Panc1 (cell line): ENCODE measurements around the gene TLR6. TPM values are rescaled to one million over a fixed set of nuclear protein-coding genes. Genes with fewer than 3 reads are reported as not detected.
A peak's percentile ranks its signal among the peaks of the same experiment; 100 is the strongest.

Source experiments
- ATAC-seq: fragments of 200-7000 bp; cut with Tn5 transposase; 2 replicates; pipeline ENCODE4 v1.9.1; 2020; ENCODE audit warnings: mild to moderate bottlenecking, moderate library complexity
- BruUV-seq: library from RNA; stranded (reverse); fragments of 400-500 nt; replicated peaks from 2 replicates; lab custom pipeline; 2021; lab: Mats Ljungman, UMichigan
- CTCF ChIA-PET: fragments of 300-600 bp; sonication (Branson Sonifier 250); formaldehyde crosslinking; loops from one replicate; lab custom pipeline; 2022; ENCODE audit warnings: antibody characterized with exemption; lab: Charles Lee
- POLR2A ChIA-PET: fragments of 300-600 bp; sonication (Branson Sonifier 250); formaldehyde crosslinking; loops from one replicate; lab custom pipeline; 2022; ENCODE audit warnings: antibody characterized with exemption; lab: Charles Lee
- DNase-seq: peaks from one replicate; pipeline ENCODE4 v3.0.0-alpha.2; 2010; ENCODE audit warnings: low read depth, low spot score
- H3K27ac ChIP-seq: 2 replicates; pipeline ENCODE4 v1.5.1; 2011; ENCODE audit warnings: mild to moderate bottlenecking, low read length, inconsistent platforms
- H3K27me3 ChIP-seq: fragments of 200-500 bp; sonication (Bioruptor generic); 2 replicates; pipeline ENCODE4 v1.6.0; 2014; ENCODE audit warnings: low read length, inconsistent platforms; ENCODE audit not compliant: control insufficient read depth, insufficient read depth
- H3K36me3 ChIP-seq: fragments of 200-500 bp; sonication (Bioruptor generic); 2 replicates; pipeline ENCODE4 v1.5.1; 2014; ENCODE audit warnings: inconsistent platforms, mild to moderate bottlenecking, low read length, moderate library complexity; ENCODE audit not compliant: control insufficient read depth, insufficient read depth
- H3K4me1 ChIP-seq: 2 replicates; pipeline ENCODE4 v1.5.1; 2011; ENCODE audit warnings: inconsistent platforms, mild to moderate bottlenecking, low read length, moderate library complexity; ENCODE audit not compliant: control insufficient read depth, insufficient read depth
- H3K4me3 ChIP-seq, 2 experiments: 2 replicates each; pipeline ENCODE4 v1.5.1; 2011 to 2012; ENCODE audit warnings: low read depth in 2 of 2, low read length in 2 of 2, mild to moderate bottlenecking in 2 of 2, inconsistent platforms in 1 of 2, moderate library complexity in 1 of 2
- H3K9me3 ChIP-seq: fragments of 200-500 bp; sonication (Bioruptor generic); 2 replicates; pipeline ENCODE4 v1.5.1; 2014; ENCODE audit warnings: low read depth, mild to moderate bottlenecking, inconsistent platforms, low read length, moderate library complexity; ENCODE audit not compliant: control insufficient read depth, insufficient read depth
- CTCF ChIP-seq: fragments of 450-650 bp; IDR thresholded peaks from 2 replicates; pipeline ENCODE4 v1.5.1; 2017; ENCODE audit warnings: mild to moderate bottlenecking
- POLR2AphosphoS5 ChIP-seq: IDR thresholded peaks from 2 replicates; pipeline ENCODE4 v1.6.1; 2012; ENCODE audit warnings: mild to moderate bottlenecking, low read depth, low read length, moderate library complexity
- REST ChIP-seq, 2 experiments: IDR thresholded peaks; 2 replicates each; pipeline ENCODE4 v1.6.1; 2011 to 2012; ENCODE audit warnings: low read depth in 2 of 2, control low read depth in 1 of 2, low read length in 1 of 2, mild to moderate bottlenecking in 1 of 2, moderate library complexity in 1 of 2; ENCODE audit not compliant: insufficient read depth in 1 of 2
- SIN3A ChIP-seq: IDR thresholded peaks from 2 replicates; pipeline ENCODE4 v1.6.1; 2012; ENCODE audit warnings: low read depth, mild to moderate bottlenecking, low read length, moderate library complexity, borderline replicate concordance; ENCODE audit not compliant: insufficient read depth
- TCF7L2 ChIP-seq: IDR thresholded peaks from 2 replicates; pipeline ENCODE4 v1.6.1; 2011; ENCODE audit warnings: mild to moderate bottlenecking, low read depth, low read length, inconsistent platforms
- in situ Hi-C: cut with HindIII; loops from 2 replicates; pipeline ENCODE4 v1.10.0; 2016; ENCODE audit warnings: low sequenced_read_pairs, low pct_unique_long_range_greater_than_20kb
- intact Hi-C: fragments of 100-400 bp; cut with micrococcal nuclease; formaldehyde crosslinking; loops from one replicate; pipeline ENCODE4 v1.10.0; 2022; ENCODE audit not compliant: unreplicated experiment
- total RNA-seq: library from RNA; stranded (reverse); gene quantifications from one replicate; pipeline ENCODE4 v1.2.1, GENCODE V29; 2021; ENCODE audit not compliant: unreplicated experiment

Gene TLR6
- total RNA-seq, 1 experiment from 2014 or later: 1.1 TPM

- Histone ChIP-seq H3K27me3 (no peaks in the 10 kb centered on the region), H3K4me1 (peaks cover 19% of the 10 kb centered on the region), H3K36me3 (no peaks in the 10 kb centered on the region), H3K9me3 (no peaks in the 10 kb centered on the region), H3K4me3 (no peak overlapping the region), H3K27ac (no peak overlapping the region)
- DNase-seq (no peak), ATAC-seq (no peak)
- TF ChIP-seq SIN3A: no peak
- no peak for TF ChIP-seq TCF7L2
- TF ChIP-seq POLR2AphosphoS5: no peak
- peak; percentile 89 for TF ChIP-seq CTCF
- intact Hi-C loops: no loop called here
- ChIA-PET CTCF (no interaction called here), POLR2A (no interaction called here)
- in situ Hi-C loops: no loop called here
- BruUV-seq: no TSS peak
These were observed 4.3 kb upstream of the TLR6 start for GRCh38 chr4:38860788-38861424.

GRCh38 chr4:38859501-38859900 is 2.9 kb upstream of the TLR6 start:
- ChIA-PET POLR2A (no interaction called here), CTCF (no interaction called here)
- DNase-seq: no peak
- intact Hi-C loops: no loop called here
- Histone ChIP-seq H3K36me3 (no peaks in the 10 kb centered on the region), H3K4me1 (peaks cover 19% of the 10 kb centered on the region), H3K9me3 (no peaks in the 10 kb centered on the region), H3K27me3 (no peaks in the 10 kb centered on the region), H3K27ac (no peak overlapping the region), H3K4me3 (no peak overlapping the region)
- no peak for TF ChIP-seq TCF7L2
- no peak for TF ChIP-seq REST (IDR thresholded peaks at IDR 0.05; ENCODE audit: insufficient read depth in 1 of 2, low read depth in 2 of 2, low read length in 1 of 2)
- no peak for TF ChIP-seq POLR2AphosphoS5
- no peak for TF ChIP-seq CTCF
- TF ChIP-seq SIN3A: no peak
- ATAC-seq: no peak
- in situ Hi-C loops: no loop called here
- no TSS peak for BruUV-seq
